T-helper 9 cell (primary cell): ENCODE results near the gene HMCN1.

Source experiments
- DNase-seq: peaks from one replicate; pipeline ENCODE4 v3.0.0-alpha.2; 2020

Gene HMCN1

GRCh38 chr1:185920602-185921001 lies 186.4 kb downstream of the HMCN1 start:
- no peak for DNase-seq

GRCh38 chr1:185921636-185922035 lies 187.4 kb downstream of the HMCN1 start:
- DNase-seq = no peak

GRCh38 chr1:185926588-185926987 lies 192.4 kb downstream of the HMCN1 start:
- no peak for DNase-seq

- no peak for DNase-seq
These were observed 195.6 kb downstream of the HMCN1 start for GRCh38 chr1:185929776-185930175.

- no peak for DNase-seq
These were observed 197.2 kb downstream of the HMCN1 start for GRCh38 chr1:185931438-185931837.

- no peak for DNase-seq
These were observed 199.4 kb downstream of the HMCN1 start for GRCh38 chr1:185933580-185933979.

- no peak for DNase-seq
These were observed 200.4 kb downstream of the HMCN1 start for GRCh38 chr1:185934476-185935189.

- DNase-seq = no peak
These were observed 201.2 kb downstream of the HMCN1 start for GRCh38 chr1:185935360-185935759.

GRCh38 chr1:185936641-185937040 lies 202.4 kb downstream of the HMCN1 start:
- DNase-seq = no peak

GRCh38 chr1:185938396-185938795 lies 204.2 kb downstream of the HMCN1 start:
- no peak for DNase-seq

- no peak for DNase-seq
These were observed 205.0 kb downstream of the HMCN1 start for GRCh38 chr1:185939142-185939541.

GRCh38 chr1:185942961-185943360 lies 208.8 kb downstream of the HMCN1 start:
- DNase-seq = no peak

- DNase-seq = no peak
These were observed 222.7 kb downstream of the HMCN1 start for GRCh38 chr1:185956881-185957280.

GRCh38 chr1:185957441-185958363 lies 223.5 kb downstream of the HMCN1 start:
- no peak for DNase-seq

GRCh38 chr1:185960422-185961321 lies 226.5 kb downstream of the HMCN1 start:
- DNase-seq = no peak

- DNase-seq = no peak
These were observed 227.5 kb downstream of the HMCN1 start for GRCh38 chr1:185961664-185962063.

- DNase-seq = no peak
These were observed 230.8 kb downstream of the HMCN1 start for GRCh38 chr1:185964946-185965345.

GRCh38 chr1:185965870-185966269 lies 231.7 kb downstream of the HMCN1 start:
- no peak for DNase-seq

- DNase-seq = no peak
These were observed 232.3 kb downstream of the HMCN1 start for GRCh38 chr1:185966471-185966870.

GRCh38 chr1:185969028-185969427 lies 234.8 kb downstream of the HMCN1 start:
- no peak for DNase-seq

- no peak for DNase-seq
These were observed 235.4 kb downstream of the HMCN1 start for GRCh38 chr1:185969524-185969991.

- no peak for DNase-seq
These were observed 237.5 kb downstream of the HMCN1 start for GRCh38 chr1:185971688-185972087.
